Aorta (tissue), 5 donors: ENCODE data around the gene OR6J1. TPM values are rescaled to one million over a fixed set of nuclear protein-coding genes. Genes with fewer than 3 reads are reported as not detected.
"Not testable (repeated sequence)": the region's sequence is repeated elsewhere in the genome, so short reads cannot be mapped to it uniquely, and the experiment has no call there.

ENCODE experiments used
- ATAC-seq: fragments of 200-7000 bp; cut with Tn5 transposase; one replicate; pipeline ENCODE4 v1.9.1; 2022; ENCODE audit warnings: moderate library complexity; ENCODE audit not compliant: low FRiP score
- DNase-seq, 2 donors: peaks; one replicate each; pipeline ENCODE4 v3.0.0-alpha.2; 2020
- H3K27ac ChIP-seq, 2 donors: one replicate each; pipeline ENCODE4 v1.5.1; 2013; ENCODE audit warnings: low read length in 2 of 2, mild to moderate bottlenecking in 2 of 2, moderate library complexity in 2 of 2, control low read depth in 1 of 2, inconsistent platforms in 1 of 2, low read depth in 1 of 2
- H3K27me3 ChIP-seq, 2 donors: one replicate each; pipeline ENCODE4 v1.6.1; 2013; ENCODE audit warnings: control low read depth in 1 of 2, low read length in 1 of 2, mild to moderate bottlenecking in 1 of 2, moderate library complexity in 1 of 2; ENCODE audit not compliant: insufficient read depth in 2 of 2, control insufficient read depth in 1 of 2
- H3K36me3 ChIP-seq, 2 donors: one replicate each; pipeline ENCODE4 v1.6.1; 2013; ENCODE audit warnings: control low read depth in 1 of 2, low read length in 1 of 2, mild to moderate bottlenecking in 1 of 2; ENCODE audit not compliant: insufficient read depth in 2 of 2, control insufficient read depth in 1 of 2
- H3K4me1 ChIP-seq, 2 donors: one replicate each; pipeline ENCODE4 v1.6.1; 2013; ENCODE audit warnings: low read length in 2 of 2, control low read depth in 1 of 2, mild to moderate bottlenecking in 1 of 2, moderate library complexity in 1 of 2; ENCODE audit not compliant: insufficient read depth in 2 of 2, control insufficient read depth in 1 of 2
- H3K4me3 ChIP-seq, 2 donors: one replicate each; pipeline ENCODE4 v1.5.1; 2013; ENCODE audit warnings: low read length in 2 of 2, control low read depth in 1 of 2, mild to moderate bottlenecking in 1 of 2
- H3K9me3 ChIP-seq: one replicate; pipeline ENCODE4 v1.6.1; 2013; ENCODE audit warnings: mild to moderate bottlenecking, low read length; ENCODE audit not compliant: control insufficient read depth
- WGBS, 2 donors: extraction: QIAGEN DNeasy Blood & Tissue Kit; methylation state at CpG; one replicate each; pipeline ENCODE4 v1.1.7; 2013; 5-methylcytosine and 5-hydroxymethylcytosine counted together
- intact Hi-C, 2 donors: fragments of 100-400 bp; cut with DNase I; formaldehyde crosslinking; loops; one replicate each; pipeline versions ENCODE4 v1.14.2 to v1.15.0; 2022
- polyA plus RNA-seq, 2 donors: library from polyadenylated mRNA; stranded (reverse); fragments of 200-250 nt; gene quantifications; one replicate each; pipeline ENCODE4 v1.2.3, GENCODE V29; 2013
- total RNA-seq, 2 donors: library from RNA; stranded (reverse); fragmentation: NEBNext Ultra II Directional; extraction: Animal tissue kit (Norgen Biotek cat#: 25700); gene quantifications; one replicate each; pipeline ENCODE4 v1.2.1, GENCODE V29; 2021
- donor health status: healthy with polysubstance abuse.
- donor health status: Bipolar disorder and iron deficiency.
- donor health status: DM: no; HTN: no; CAD: no.
- donor health status: DM: no; HTN: no; CAD: no.
- donor health status: DM: yes; HTN: yes; CAD: no.

The OR6J1 gene
- total and polyA plus RNA-seq, 4 donors: not detected

GRCh38 chr14:22646570-22647254 lies 2.6 kb upstream of the OR6J1 start:
- ATAC-seq: no peak
- intact Hi-C loops: no loop called here

GRCh38 chr14:22641846-22642245 lies 2.3 kb downstream of the OR6J1 start:
- ATAC-seq: no peak
- Histone ChIP-seq H3K27me3 (no peaks in the 10 kb centered on the region), H3K4me3 (no peak overlapping the region), H3K36me3 (no peaks in the 10 kb centered on the region), H3K4me1 (no peaks in the 10 kb centered on the region), H3K27ac (no peak overlapping the region), H3K9me3 (no peaks in the 10 kb centered on the region)
- intact Hi-C loops: no loop called here
- WGBS, 2 donors: 43 to 52% methylated on average over 3 of the region's 3 CpGs
- DNase-seq: no peak

More at GRCh38 chr14:22646570-22647254, 2.6 kb upstream of the OR6J1 start:
- 91 to 93% methylated on average over 4 of the region's 4 CpGs for WGBS, 2 donors
- DNase-seq: no peak
- no peaks in the 10 kb centered on the region for H3K36me3 ChIP-seq
- no peaks in the 10 kb centered on the region for H3K27me3 ChIP-seq
- no peaks in the 10 kb centered on the region for H3K4me1 ChIP-seq
- H3K4me3 ChIP-seq: no peak overlapping the region
- no peak overlapping the region for H3K27ac ChIP-seq
- no peaks in the 10 kb centered on the region for H3K9me3 ChIP-seq

GRCh38 chr14:22640192-22640591 lies 4.0 kb downstream of the OR6J1 start:
- ATAC-seq (no peak), DNase-seq (no peak)
- Histone ChIP-seq H3K36me3 (no peaks in the 10 kb centered on the region), H3K27me3 (no peaks in the 10 kb centered on the region), H3K4me1 (no peaks in the 10 kb centered on the region), H3K27ac (no peak overlapping the region), H3K9me3 (no peaks in the 10 kb centered on the region), H3K4me3 (no peak overlapping the region)
- intact Hi-C loops: no loop called here

- DNase-seq, H3K4me3 ChIP-seq, H3K4me1 ChIP-seq, H3K9me3 ChIP-seq, H3K36me3 ChIP-seq, H3K27me3 ChIP-seq, intact Hi-C loops, ATAC-seq, H3K27ac ChIP-seq: not testable (repeated sequence)
- WGBS, 2 donors: 57 to 77% methylated on average over 1 of the region's 1 CpG
These were observed 8.2 kb downstream of the OR6J1 start for GRCh38 chr14:22635980-22636379.

- H3K9me3 ChIP-seq: no peaks in the 10 kb centered on the region
- no peak overlapping the region for H3K4me3 ChIP-seq
- WGBS, 2 donors: 85 to 88% methylated on average over 8 of the region's 8 CpGs
- H3K36me3 ChIP-seq: no peaks in the 10 kb centered on the region
- DNase-seq (no peak), ATAC-seq (no peak)
- H3K4me1 ChIP-seq: no peaks in the 10 kb centered on the region
- intact Hi-C loops: no loop called here
- no peak overlapping the region for H3K27ac ChIP-seq
- no peaks in the 10 kb centered on the region for H3K27me3 ChIP-seq
These were observed 9.8 kb downstream of the OR6J1 start for GRCh38 chr14:22634233-22634900.

GRCh38 chr14:22630486-22630885 lies 13.7 kb downstream of the OR6J1 start:
- intact Hi-C loops: no loop called here
- H3K4me1 ChIP-seq: no peaks in the 10 kb centered on the region
- 27 to 28% methylated on average over 2 of the region's 2 CpGs for WGBS, 2 donors

GRCh38 chr14:22630066-22630465 lies 14.1 kb downstream of the OR6J1 start:
- 91 to 93% methylated on average over 3 of the region's 3 CpGs for WGBS, 2 donors
- intact Hi-C loops: no loop called here
- Histone ChIP-seq H3K4me1 (no peaks in the 10 kb centered on the region), H3K36me3 (no peaks in the 10 kb centered on the region), H3K27ac (no peak overlapping the region), H3K9me3 (no peaks in the 10 kb centered on the region), H3K27me3 (no peaks in the 10 kb centered on the region), H3K4me3 (no peak overlapping the region)
- DNase-seq (no peak), ATAC-seq (no peak)

More at GRCh38 chr14:22630486-22630885, 13.7 kb downstream of the OR6J1 start:
- no peaks in the 10 kb centered on the region for H3K9me3 ChIP-seq
- H3K27me3 ChIP-seq: no peaks in the 10 kb centered on the region
- H3K4me3 ChIP-seq: no peak overlapping the region
- no peak overlapping the region for H3K27ac ChIP-seq
- DNase-seq: no peak
- ATAC-seq: no peak
- no peaks in the 10 kb centered on the region for H3K36me3 ChIP-seq

- DNase-seq (no peak), ATAC-seq (no peak)
- H3K27me3 ChIP-seq: no peaks in the 10 kb centered on the region
- WGBS, 2 donors: 60 to 66% methylated on average over 5 of the region's 5 CpGs
- H3K9me3 ChIP-seq: no peaks in the 10 kb centered on the region
- intact Hi-C loops: no loop called here
- H3K36me3 ChIP-seq: no peaks in the 10 kb centered on the region
- no peaks in the 10 kb centered on the region for H3K4me1 ChIP-seq
- no peak overlapping the region for H3K27ac ChIP-seq
- no peak overlapping the region for H3K4me3 ChIP-seq
These were observed 14.8 kb downstream of the OR6J1 start for GRCh38 chr14:22629361-22629760.
